Measurements from ENCODE around the gene WDR88. TPM values are rescaled to one million over a fixed set of nuclear protein-coding genes. Genes with fewer than 3 reads are reported as not detected.
"Not testable (repeated sequence)": the region's sequence is repeated elsewhere in the genome, so short reads cannot be mapped to it uniquely, and the experiment has no call there.

The WDR88 gene
- total RNA-seq, 2 donors from 2014 or later: not detected

DNA sequence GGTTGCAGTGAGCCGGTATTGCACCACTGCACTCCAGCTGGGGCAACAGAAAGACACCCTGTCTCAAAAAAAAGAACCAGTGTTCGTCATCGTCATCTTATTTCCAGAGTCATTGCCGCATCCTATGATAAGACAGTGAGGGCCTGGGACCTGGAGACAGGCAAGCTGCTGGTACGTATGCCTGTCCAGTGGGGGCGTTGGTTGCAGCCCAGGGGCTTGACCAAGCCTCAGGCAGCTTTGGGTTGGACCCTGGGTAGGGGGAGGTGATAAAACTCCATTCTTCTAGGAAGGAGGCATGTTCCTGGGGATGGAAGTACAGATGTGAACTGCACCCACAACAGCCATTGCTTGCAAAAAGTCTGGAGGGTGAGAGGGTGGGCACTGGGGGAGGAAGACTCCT is 15.6 kb downstream of the WDR88 start:
- 89 to 95% methylated on average over 5 to 6 of the region's 6 CpGs for WGBS, 2 experiments (ENCODE audit: insufficient coverage in 1 of 2, insufficient read length in 1 of 2)
- no peak overlapping the region for H3K9ac ChIP-seq (ENCODE audit: extremely low read depth, low read length, poor library complexity, severe bottlenecking)
- Mint-ChIP-seq H3K27me3 (ENCODE audit: insufficient read depth) (no peaks in the 10 kb centered on the region), H3K36me3 (ENCODE audit: low read depth) (no peaks in the 10 kb centered on the region), H3K4me3 (no peak overlapping the region), H3K27ac (no peak overlapping the region), H3K9me3 (no peaks in the 10 kb centered on the region), H3K4me1 (no peaks in the 10 kb centered on the region)
- no peak for DNase-seq
- H3K4me3 ChIP-seq (ENCODE audit: low read length): no peak overlapping the region
- H3K27me3 ChIP-seq (ENCODE audit: control insufficient read depth, insufficient read depth, low read length, poor library complexity, severe bottlenecking): no peaks in the 10 kb centered on the region
- no peaks in the 10 kb centered on the region for H3K9me3 ChIP-seq (ENCODE audit: control insufficient read depth, low read length)
- H3K4me1 ChIP-seq (ENCODE audit: control insufficient read depth, insufficient read depth, low read length): no peaks in the 10 kb centered on the region
- TF ChIP-seq, protein P1, sequence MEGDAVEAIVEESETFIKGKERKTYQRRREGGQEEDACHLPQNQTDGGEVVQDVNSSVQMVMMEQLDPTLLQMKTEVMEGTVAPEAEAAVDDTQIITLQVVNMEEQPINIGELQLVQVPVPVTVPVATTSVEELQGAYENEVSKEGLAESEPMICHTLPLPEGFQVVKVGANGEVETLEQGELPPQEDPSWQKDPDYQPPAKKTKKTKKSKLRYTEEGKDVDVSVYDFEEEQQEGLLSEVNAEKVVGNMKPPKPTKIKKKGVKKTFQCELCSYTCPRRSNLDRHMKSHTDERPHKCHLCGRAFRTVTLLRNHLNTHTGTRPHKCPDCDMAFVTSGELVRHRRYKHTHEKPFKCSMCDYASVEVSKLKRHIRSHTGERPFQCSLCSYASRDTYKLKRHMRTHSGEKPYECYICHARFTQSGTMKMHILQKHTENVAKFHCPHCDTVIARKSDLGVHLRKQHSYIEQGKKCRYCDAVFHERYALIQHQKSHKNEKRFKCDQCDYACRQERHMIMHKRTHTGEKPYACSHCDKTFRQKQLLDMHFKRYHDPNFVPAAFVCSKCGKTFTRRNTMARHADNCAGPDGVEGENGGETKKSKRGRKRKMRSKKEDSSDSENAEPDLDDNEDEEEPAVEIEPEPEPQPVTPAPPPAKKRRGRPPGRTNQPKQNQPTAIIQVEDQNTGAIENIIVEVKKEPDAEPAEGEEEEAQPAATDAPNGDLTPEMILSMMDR (conservative IDR thresholded peaks at IDR 0.05): no peak
- no peak overlapping the region for H3K27ac ChIP-seq (ENCODE audit: low read depth, low read length)
- no peaks in the 10 kb centered on the region for H3K36me3 ChIP-seq (ENCODE audit: control insufficient read depth, insufficient read depth, low read length)

DNA sequence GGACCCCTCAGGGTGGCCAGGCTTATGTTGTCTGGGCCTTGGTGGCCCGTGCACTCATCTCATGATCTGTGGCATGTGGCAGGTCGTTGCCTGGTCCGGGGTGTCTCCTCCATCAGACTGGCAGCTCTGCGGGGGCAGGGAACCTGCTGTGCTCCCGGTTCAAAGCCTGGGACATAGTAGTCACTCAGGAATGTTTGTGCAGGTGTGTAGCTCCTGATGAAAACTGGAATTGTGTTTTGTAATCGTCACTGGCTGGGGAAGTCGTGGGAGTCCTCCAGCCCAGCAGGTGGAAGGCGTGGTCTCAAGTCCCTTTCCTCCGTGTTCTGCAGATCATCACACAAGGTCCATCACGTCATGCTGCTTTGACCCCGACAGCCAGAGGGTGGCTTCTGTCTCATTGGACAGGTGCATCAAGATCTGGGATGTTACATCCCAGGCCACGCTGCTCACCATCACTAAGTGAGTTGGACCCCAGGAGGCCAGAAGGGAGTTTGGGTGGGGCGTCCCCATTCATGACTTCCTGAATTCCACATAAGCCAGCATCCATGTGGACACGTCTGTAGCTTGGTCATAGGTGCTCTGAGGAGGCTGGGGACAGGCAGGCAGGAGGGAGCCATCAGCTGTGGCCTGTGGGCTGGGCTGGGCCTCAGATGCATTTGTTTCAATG is 19.1 kb downstream of the WDR88 start:
- Mint-ChIP-seq H3K4me3 (no peak overlapping the region), H3K27me3 (ENCODE audit: insufficient read depth) (no peaks in the 10 kb centered on the region), H3K9me3 (no peaks in the 10 kb centered on the region), H3K27ac (no peak overlapping the region), H3K36me3 (ENCODE audit: low read depth) (no peaks in the 10 kb centered on the region), H3K4me1 (no peaks in the 10 kb centered on the region)
- Histone ChIP-seq H3K4me3 (ENCODE audit: low read length) (no peak overlapping the region), H3K27ac (ENCODE audit: low read depth, low read length) (no peak overlapping the region), H3K27me3 (ENCODE audit: control insufficient read depth, insufficient read depth, low read length, poor library complexity, severe bottlenecking) (no peaks in the 10 kb centered on the region), H3K9ac (ENCODE audit: extremely low read depth, low read length, poor library complexity, severe bottlenecking) (no peak overlapping the region), H3K9me3 (ENCODE audit: control insufficient read depth, low read length) (no peaks in the 10 kb centered on the region), H3K36me3 (ENCODE audit: control insufficient read depth, insufficient read depth, low read length) (no peaks in the 10 kb centered on the region), H3K4me1 (ENCODE audit: control insufficient read depth, insufficient read depth, low read length) (no peaks in the 10 kb centered on the region)
- DNase-seq: peak; percentile 22
- WGBS, 2 experiments (ENCODE audit: insufficient coverage in 1 of 2, insufficient read length in 1 of 2): 85 to 88% methylated on average over 9 to 14 of the region's 14 CpGs
- TF ChIP-seq, protein P1 (conservative IDR thresholded peaks at IDR 0.05): no peak

DNA sequence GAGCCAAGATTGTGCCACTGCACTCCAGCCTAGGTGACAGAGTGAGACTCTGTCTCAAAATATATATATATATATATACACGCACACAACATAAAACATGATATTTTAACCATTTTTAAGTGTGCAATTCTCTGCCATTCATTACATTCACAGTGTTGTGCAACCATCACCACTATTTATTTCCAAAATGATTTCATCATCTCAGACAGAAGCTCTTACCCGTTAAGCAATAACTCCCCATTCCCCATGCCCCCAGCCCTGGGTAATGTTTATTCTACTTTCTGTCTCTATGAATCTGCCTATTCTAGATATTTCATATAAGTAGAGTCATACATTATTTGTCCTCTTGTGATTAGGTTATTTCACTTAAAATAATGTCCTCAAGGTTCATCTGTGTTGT is 20.3 kb downstream of the WDR88 start:
- peak; percentile 1 for DNase-seq
- Histone ChIP-seq H3K27me3 (ENCODE audit: control insufficient read depth, insufficient read depth, low read length, poor library complexity, severe bottlenecking) (no peaks in the 10 kb centered on the region), H3K9ac (ENCODE audit: extremely low read depth, low read length, poor library complexity, severe bottlenecking) (no peak overlapping the region), H3K27ac (ENCODE audit: low read depth, low read length) (no peak overlapping the region), H3K36me3 (ENCODE audit: control insufficient read depth, insufficient read depth, low read length) (no peaks in the 10 kb centered on the region), H3K9me3 (ENCODE audit: control insufficient read depth, low read length) (no peaks in the 10 kb centered on the region), H3K4me1 (ENCODE audit: control insufficient read depth, insufficient read depth, low read length) (no peaks in the 10 kb centered on the region), H3K4me3 (ENCODE audit: low read length) (no peak overlapping the region)
- Mint-ChIP-seq H3K36me3 (ENCODE audit: low read depth) (no peaks in the 10 kb centered on the region), H3K9me3 (no peaks in the 10 kb centered on the region), H3K27ac (no peak overlapping the region), H3K4me3 (no peak overlapping the region), H3K27me3 (ENCODE audit: insufficient read depth) (no peaks in the 10 kb centered on the region), H3K4me1 (no peaks in the 10 kb centered on the region)
- 83 to 95% methylated on average over 1 to 2 of the region's 2 CpGs for WGBS, 2 experiments (ENCODE audit: insufficient coverage in 1 of 2, insufficient read length in 1 of 2)
- TF ChIP-seq, protein P1 (conservative IDR thresholded peaks at IDR 0.05): no peak

DNA sequence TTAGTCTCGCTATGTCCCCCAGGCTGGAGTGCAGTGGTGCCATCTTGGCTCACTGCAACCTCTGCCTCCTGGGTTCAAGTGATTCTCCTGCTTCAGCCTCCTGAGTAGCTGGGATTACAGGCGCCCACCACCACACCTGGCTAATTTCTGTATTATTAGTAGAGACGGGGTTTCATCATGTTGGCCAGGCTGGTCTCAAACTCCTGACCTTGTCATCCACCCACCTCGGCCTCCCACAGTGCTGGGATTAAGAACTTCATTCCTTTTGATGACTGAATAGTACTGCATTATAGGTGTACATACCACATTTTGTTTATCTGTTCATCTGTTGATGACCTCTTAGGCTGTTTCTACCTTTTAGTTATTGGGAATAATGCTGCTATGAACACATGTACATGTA is 20.7 kb downstream of the WDR88 start:
- not testable (repeated sequence) for H3K36me3 Mint-ChIP-seq (ENCODE audit: low read depth); H3K4me1 ChIP-seq (ENCODE audit: control insufficient read depth, insufficient read depth, low read length); H3K4me3 Mint-ChIP-seq; H3K9me3 Mint-ChIP-seq; H3K27me3 ChIP-seq (ENCODE audit: control insufficient read depth, insufficient read depth, low read length, poor library complexity, severe bottlenecking); H3K4me1 Mint-ChIP-seq; DNase-seq; H3K27ac ChIP-seq (ENCODE audit: low read depth, low read length); H3K9me3 ChIP-seq (ENCODE audit: control insufficient read depth, low read length); H3K36me3 ChIP-seq (ENCODE audit: control insufficient read depth, insufficient read depth, low read length); H3K27me3 Mint-ChIP-seq (ENCODE audit: insufficient read depth); H3K4me3 ChIP-seq (ENCODE audit: low read length); H3K27ac Mint-ChIP-seq; H3K9ac ChIP-seq (ENCODE audit: extremely low read depth, low read length, poor library complexity, severe bottlenecking)
- 84 to 100% methylated on average over 3 to 4 of the region's 4 CpGs for WGBS, 2 experiments (ENCODE audit: insufficient coverage in 1 of 2, insufficient read length in 1 of 2)

DNA sequence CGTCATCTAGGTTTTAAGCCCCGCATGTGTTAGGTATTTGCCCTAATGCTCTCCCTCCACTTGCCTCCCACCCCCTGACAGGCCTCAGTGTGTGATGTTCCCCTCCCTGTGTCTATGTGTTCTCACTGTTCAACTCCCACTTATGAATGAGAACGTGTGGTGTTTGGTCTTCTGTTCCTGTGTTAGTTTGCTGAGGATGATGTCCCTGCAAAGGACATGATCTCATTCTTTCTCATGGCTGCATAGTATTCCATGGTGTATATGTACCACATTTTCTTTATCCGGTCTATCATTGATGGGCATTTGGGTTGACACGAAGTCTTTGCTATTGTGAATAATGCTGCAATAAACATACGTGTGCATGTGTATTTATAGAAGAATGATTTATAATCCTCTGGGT is 22.4 kb downstream of the WDR88 start:
- 92 to 94% methylated on average over 5 to 6 of the region's 6 CpGs for WGBS, 2 experiments (ENCODE audit: insufficient coverage in 1 of 2, insufficient read length in 1 of 2)
- DNase-seq: peak; percentile 6
- not testable (repeated sequence) for H3K36me3 Mint-ChIP-seq (ENCODE audit: low read depth); H3K27ac Mint-ChIP-seq; H3K4me1 Mint-ChIP-seq; H3K27me3 ChIP-seq (ENCODE audit: control insufficient read depth, insufficient read depth, low read length, poor library complexity, severe bottlenecking); H3K9me3 ChIP-seq (ENCODE audit: control insufficient read depth, low read length); H3K27ac ChIP-seq (ENCODE audit: low read depth, low read length); H3K27me3 Mint-ChIP-seq (ENCODE audit: insufficient read depth); H3K9ac ChIP-seq (ENCODE audit: extremely low read depth, low read length, poor library complexity, severe bottlenecking); H3K36me3 ChIP-seq (ENCODE audit: control insufficient read depth, insufficient read depth, low read length); H3K9me3 Mint-ChIP-seq; H3K4me3 ChIP-seq (ENCODE audit: low read length); H3K4me3 Mint-ChIP-seq; H3K4me1 ChIP-seq (ENCODE audit: control insufficient read depth, insufficient read depth, low read length)

All from endodermal cell (in vitro differentiated cells).